HepG2 (cell line): ENCODE results near the gene DAZAP1. TPM values are rescaled to one million over a fixed set of nuclear protein-coding genes. Genes with fewer than 3 reads are reported as not detected.

ENCODE experiments used
- ATM ChIP-seq: fragments of 450-650 bp; IDR thresholded peaks from 2 replicates; pipeline ENCODE4 v1.7.1; 2017; ENCODE audit warnings: mild to moderate bottlenecking, borderline replicate concordance
- BRCA1 ChIP-seq: sonication (generic); formaldehyde crosslinking; IDR thresholded peaks from 2 replicates; pipeline ENCODE4 v1.4.0; 2020; ENCODE audit warnings: missing genetic modification reagents
- CREM ChIP-seq, 2 experiments: sonication (generic) in 1 of 2; formaldehyde crosslinking in 1 of 2; IDR thresholded peaks; 2 replicates each; pipeline versions ENCODE4 v1.4.0 to v1.6.1; 2016 to 2020; ENCODE audit warnings: antibody characterized with exemption in 1 of 2, mild to moderate bottlenecking in 1 of 2, missing genetic modification reagents in 1 of 2
- GLMP ChIP-seq: sonication (generic); formaldehyde crosslinking; IDR thresholded peaks from 2 replicates; pipeline ENCODE4 v1.9.0; 2021; ENCODE audit warnings: missing genetic modification reagents, mild to moderate bottlenecking, borderline replicate concordance
- HMGA1 ChIP-seq: sonication (generic); formaldehyde crosslinking; conservative IDR thresholded peaks from 2 replicates; pipeline ENCODE4 v1.4.0; 2020; ENCODE audit warnings: missing genetic modification reagents
- HNF1B ChIP-seq: sonication (generic); formaldehyde crosslinking; IDR thresholded peaks from 2 replicates; pipeline ENCODE4 v1.5.1; 2020; ENCODE audit warnings: mild to moderate bottlenecking, moderate library complexity, missing genetic modification reagents
- KAT2B ChIP-seq: fragments of 150-350 bp; IDR thresholded peaks from 2 replicates; pipeline ENCODE4 v1.6.1; 2014; ENCODE audit warnings: low read depth, low read length, borderline replicate concordance
- KLF12 ChIP-seq: sonication (generic); formaldehyde crosslinking; IDR thresholded peaks from 2 replicates; pipeline ENCODE4 v1.4.0; 2020; ENCODE audit warnings: missing genetic modification reagents, borderline replicate concordance
- PHF20 ChIP-seq: sonication (generic); formaldehyde crosslinking; IDR thresholded peaks from 2 replicates; pipeline ENCODE4 v1.5.0; 2020; ENCODE audit warnings: mild to moderate bottlenecking, missing genetic modification reagents
- POLR2G ChIP-seq: fragments of 200-400 bp; formaldehyde crosslinking; IDR thresholded peaks from 2 replicates; pipeline ENCODE4 v1.6.1; 2018; ENCODE audit warnings: mild to moderate bottlenecking, low read depth, low read length, moderate library complexity
- SCMH1 ChIP-seq: sonication (generic); formaldehyde crosslinking; IDR thresholded peaks from 2 replicates; pipeline ENCODE4 v1.9.0; 2021; ENCODE audit warnings: missing genetic modification reagents, mild to moderate bottlenecking, borderline replicate concordance
- SP140L ChIP-seq: sonication (generic); formaldehyde crosslinking; IDR thresholded peaks from 2 replicates; pipeline ENCODE4 v1.4.0; 2020; ENCODE audit warnings: missing genetic modification reagents, borderline replicate concordance
- YEATS2 ChIP-seq: sonication (generic); formaldehyde crosslinking; IDR thresholded peaks from 2 replicates; pipeline ENCODE4 v1.4.0; 2020; ENCODE audit warnings: missing genetic modification reagents, borderline replicate concordance
- ZBTB7A ChIP-seq: sonication (generic); formaldehyde crosslinking; IDR thresholded peaks from 2 replicates; pipeline ENCODE4 v1.8.0; 2022; ENCODE audit warnings: mild to moderate bottlenecking, missing genetic modification reagents
- ZC3H4 ChIP-seq: sonication (generic); formaldehyde crosslinking; IDR thresholded peaks from 2 replicates; pipeline ENCODE4 v1.4.0; 2020; ENCODE audit warnings: missing genetic modification reagents, borderline replicate concordance
- ZNF331 ChIP-seq: sonication (generic); formaldehyde crosslinking; IDR thresholded peaks from 2 replicates; pipeline ENCODE4 v1.4.0; 2020; ENCODE audit warnings: missing genetic modification reagents
- ZNF414 ChIP-seq: sonication (generic); formaldehyde crosslinking; IDR thresholded peaks from 2 replicates; pipeline ENCODE4 v1.5.0; 2020; ENCODE audit warnings: missing genetic modification reagents
- ZNF430 ChIP-seq: sonication (generic); formaldehyde crosslinking; IDR thresholded peaks from 2 replicates; pipeline ENCODE4 v1.9.0; 2021; ENCODE audit warnings: mild to moderate bottlenecking, missing genetic modification reagents
- ZNF496 ChIP-seq: sonication (generic); formaldehyde crosslinking; IDR thresholded peaks from 2 replicates; pipeline ENCODE4 v1.8.1; 2023; ENCODE audit warnings: mild to moderate bottlenecking, moderate library complexity, missing genetic modification reagents; ENCODE audit not compliant: insufficient replicate concordance
- ZNF576 ChIP-seq: sonication (generic); formaldehyde crosslinking; IDR thresholded peaks from 2 replicates; pipeline ENCODE4 v1.4.0; 2020; ENCODE audit warnings: mild to moderate bottlenecking, missing genetic modification reagents
- ZNF580 ChIP-seq: IDR thresholded peaks from 2 replicates; pipeline ENCODE4 v1.6.1; 2016; ENCODE audit warnings: low read depth, borderline replicate concordance
- ZNF616 ChIP-seq: sonication (generic); formaldehyde crosslinking; IDR thresholded peaks from 2 replicates; pipeline ENCODE4 v1.5.0; 2020; ENCODE audit warnings: low read depth, mild to moderate bottlenecking, missing genetic modification reagents
- ZNF850 ChIP-seq: sonication (generic); formaldehyde crosslinking; conservative IDR thresholded peaks from 2 replicates; pipeline ENCODE4 v1.9.0; 2021; ENCODE audit warnings: mild to moderate bottlenecking, missing genetic modification reagents
- ZSCAN29 ChIP-seq: sonication (generic); formaldehyde crosslinking; conservative IDR thresholded peaks from 2 replicates; pipeline ENCODE4 v1.4.0; 2020; ENCODE audit warnings: mild to moderate bottlenecking, missing genetic modification reagents
- polyA plus RNA-seq, 8 experiments: library from polyadenylated mRNA; depleted of rRNA in 3 of 8; stranded (reverse) in 7 of 8; unstranded in 1 of 8; fragments of >200 nt; fragmentation: Illumina TruSeq in 4 of 8; extraction: Trizol in 4 of 8; gene quantifications; 2 replicates each; pipeline versions ENCODE4 v1.2.1 to v1.2.3, GENCODE V29; 2011 to 2016; ENCODE audit warnings: low read depth in 4 of 8, missing spikeins in 1 of 8, mixed read lengths in 1 of 8; ENCODE audit not compliant: insufficient read depth in 1 of 8
- total RNA-seq, 5 experiments: library from RNA; depleted of rRNA; stranded (reverse); fragments of >200 nt; fragmentation: Illumina TruSeq; extraction: Trizol; gene quantifications; 2 replicates each; pipeline ENCODE4 v1.2.3, GENCODE V29; 2016; ENCODE audit warnings: low read depth in 1 of 5

DAZAP1 gene
- total and polyA plus RNA-seq, 2 of the 13 experiments (the other 11 are each of a cell fraction or from before 2014, with no cell fraction given) = 63.3 to 79.2 TPM

GRCh38 chr19:1373534-1374249, 33.7 kb upstream of the DAZAP1 start (continued):
- TF ChIP-seq ZNF331 = peak; percentile 86
- TF ChIP-seq KAT2B = no peak
- no peak for TF ChIP-seq ZNF576
- TF ChIP-seq POLR2G = peak; percentile 57
- TF ChIP-seq ZNF414 (CRISPR knock-in tag) = no peak
- peak; percentile 61; the same call in 1 of the 2 replicates for TF ChIP-seq ZNF580 (CRISPR knock-in tag)
- TF ChIP-seq ZBTB7A (CRISPR knock-in tag) = peak; percentile 32; the same call in 1 of the 2 replicates
- no peak for TF ChIP-seq HMGA1 (CRISPR knock-in tag)
- no peak for TF ChIP-seq GLMP (CRISPR knock-in tag)
- TF ChIP-seq SCMH1 (CRISPR knock-in tag) = no peak
- TF ChIP-seq CREM (IDR thresholded peaks at IDR 0.05) = peak; percentile 59; the same call in 1 of the 2 replicates
- no peak for TF ChIP-seq CREM (CRISPR knock-in tag; IDR thresholded peaks at IDR 0.05)
- TF ChIP-seq ZNF496 (CRISPR knock-in tag) = no peak
- peak; percentile 64; the same call in 1 of the 2 replicates for TF ChIP-seq KLF12 (CRISPR knock-in tag)
- TF ChIP-seq ZNF850 (CRISPR knock-in tag) = no peak
- TF ChIP-seq ZSCAN29 (CRISPR knock-in tag) = peak; percentile 77; the same call in 1 of the 2 replicates
- TF ChIP-seq HNF1B = peak; percentile 41; the same call in 1 of the 2 replicates
- TF ChIP-seq PHF20 (CRISPR knock-in tag) = no peak
- no peak for TF ChIP-seq ATM
- TF ChIP-seq ZNF616 = peak; percentile 32; the same call in 1 of the 2 replicates
- TF ChIP-seq YEATS2 = 0 out of 2 replicates have a peak, but pooled peaks have one; percentile 24
- 0 out of 2 replicates have a peak, but pooled peaks have one; percentile 71 for TF ChIP-seq SP140L (CRISPR knock-in tag)
- no peak for TF ChIP-seq ZC3H4 (CRISPR knock-in tag)
- TF ChIP-seq ZNF430 = peak; percentile 69; the same call in 1 of the 2 replicates
- peak; percentile 62; the same call in 1 of the 2 replicates for TF ChIP-seq BRCA1 (CRISPR knock-in tag)
